ENCODE data around the gene PSMG2. TPM values are rescaled to one million over a fixed set of nuclear protein-coding genes. Genes with fewer than 3 reads are reported as not detected.

Gene PSMG2
- total RNA-seq, 2 experiments from 2014 or later, result 99.2 to 107 TPM

GRCh38 chr18:12726774-12727550 is 24.1 kb downstream of the PSMG2 start:
- Mint-ChIP-seq H3K4me1 (ENCODE audit: low read depth) (peaks cover 4% of the 10 kb centered on the region), H3K36me3 (ENCODE audit: low read depth) (peaks cover 11% of the 10 kb centered on the region), H3K27ac (no peak overlapping the region), H3K9me3 (no peaks in the 10 kb centered on the region), H3K4me3 (no peak overlapping the region), H3K27me3 (ENCODE audit: low read depth) (no peaks in the 10 kb centered on the region)
- intact Hi-C loops (cut with micrococcal nuclease), result loop anchor here (1.0 kb wide), 3 partner anchors 166 to 432 kb away; no protein-coding TSS in a partner anchor
- CTCF ChIA-PET, result interaction anchor here (0.7 to 11.4 kb wide), 24 partner anchors 8 to 334 kb away, joined by 3 to 116 read pairs (median 4); no protein-coding TSS in a partner anchor
- DNase-seq, result peak; percentile 72

- intact Hi-C loops (cut with micrococcal nuclease), result no loop called here
- DNase-seq, result no peak
- Mint-ChIP-seq H3K36me3 (ENCODE audit: low read depth) (no peaks in the 10 kb centered on the region), H3K27me3 (ENCODE audit: low read depth) (no peaks in the 10 kb centered on the region), H3K9me3 (no peaks in the 10 kb centered on the region), H3K27ac (no peak overlapping the region), H3K4me3 (no peak overlapping the region), H3K4me1 (ENCODE audit: low read depth) (no peaks in the 10 kb centered on the region)
- CTCF ChIA-PET, result interaction anchor here (0.9 to 3.5 kb wide), 3 partner anchors 10 to 197 kb away, joined by 3 to 13 read pairs (median 4); no protein-coding TSS in a partner anchor
These were observed 34.5 kb downstream of the PSMG2 start for GRCh38 chr18:12737243-12737902.

DNA sequence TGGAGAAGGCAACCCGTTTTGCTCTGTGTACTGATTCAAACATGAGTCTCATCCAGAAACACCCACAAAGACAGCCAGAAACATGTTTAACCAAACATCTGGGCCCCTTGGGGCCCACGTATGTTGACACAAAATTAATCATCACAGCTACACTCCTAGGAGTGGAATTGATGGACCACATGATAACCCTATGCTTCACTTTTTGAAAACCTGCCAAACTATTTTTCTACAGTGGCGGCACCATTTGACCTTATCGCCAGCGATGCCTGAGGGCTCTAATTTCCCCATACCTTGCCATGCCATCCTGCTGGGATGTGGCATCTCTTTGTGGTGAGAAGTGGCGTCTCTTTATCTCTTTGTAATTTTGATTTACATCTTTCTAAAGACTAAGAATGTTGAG is 38.5 kb downstream of the PSMG2 start:
- no peak for DNase-seq
- H3K4me3 Mint-ChIP-seq, result no peak overlapping the region

GRCh38 chr18:12742453-12742852 is 39.6 kb downstream of the PSMG2 start:
- Mint-ChIP-seq H3K27ac (no peak overlapping the region), H3K4me3 (no peak overlapping the region), H3K27me3 (ENCODE audit: low read depth) (no peaks in the 10 kb centered on the region), H3K4me1 (ENCODE audit: low read depth) (no peaks in the 10 kb centered on the region), H3K36me3 (ENCODE audit: low read depth) (no peaks in the 10 kb centered on the region), H3K9me3 (no peaks in the 10 kb centered on the region)
- intact Hi-C loops (cut with micrococcal nuclease), result no loop called here
- no peak for DNase-seq
- CTCF ChIA-PET, result interaction anchor here (0.8 to 1.2 kb wide), 4 partner anchors 16 to 192 kb away, joined by 3 to 4 read pairs (median 3); no protein-coding TSS in a partner anchor

More for the DNA sequence above, 38.5 kb downstream of the PSMG2 start:
- intact Hi-C loops (cut with micrococcal nuclease), result no loop called here
- H3K4me1 Mint-ChIP-seq (ENCODE audit: low read depth), result no peaks in the 10 kb centered on the region
- H3K27ac Mint-ChIP-seq, result no peak overlapping the region
- CTCF ChIA-PET, result interaction anchor here (1.6 kb wide), 1 partner anchor 194 kb away, joined by 8 read pairs; no protein-coding TSS in a partner anchor
- H3K9me3 Mint-ChIP-seq, result no peaks in the 10 kb centered on the region
- H3K36me3 Mint-ChIP-seq (ENCODE audit: low read depth), result no peaks in the 10 kb centered on the region
- H3K27me3 Mint-ChIP-seq (ENCODE audit: low read depth), result no peaks in the 10 kb centered on the region

DNA sequence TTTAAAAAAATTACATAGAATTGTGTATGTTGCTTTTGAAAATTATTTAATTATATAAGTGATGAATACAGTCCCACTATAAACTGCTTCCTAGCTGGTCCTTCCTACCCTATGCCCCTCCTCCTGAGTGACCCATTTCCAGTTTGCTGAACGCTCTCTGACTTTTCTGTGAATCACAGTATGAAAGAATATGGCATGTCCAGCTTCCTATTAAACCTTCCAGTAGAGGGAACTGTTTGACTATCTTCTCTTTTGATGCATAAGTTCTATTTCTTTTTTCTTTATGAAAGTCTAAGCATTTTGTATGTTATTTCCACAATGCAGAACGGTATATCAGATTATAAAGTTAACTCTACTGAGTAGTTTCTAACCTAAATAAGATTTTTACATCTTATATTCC is 41.3 kb downstream of the PSMG2 start:
- Mint-ChIP-seq H3K4me1 (ENCODE audit: low read depth) (no peaks in the 10 kb centered on the region), H3K9me3 (no peaks in the 10 kb centered on the region), H3K27ac (no peak overlapping the region), H3K4me3 (no peak overlapping the region), H3K36me3 (ENCODE audit: low read depth) (no peaks in the 10 kb centered on the region), H3K27me3 (ENCODE audit: low read depth) (no peaks in the 10 kb centered on the region)
- CTCF ChIA-PET, result interaction anchor here (0.5 to 4.1 kb wide), 15 partner anchors 9 to 416 kb away, joined by 3 to 41 read pairs (median 4); no protein-coding TSS in a partner anchor
- intact Hi-C loops (cut with micrococcal nuclease), result loop anchor here (1.0 kb wide), 3 partner anchors 150 to 415 kb away; no protein-coding TSS in a partner anchor
- no peak for DNase-seq

DNA sequence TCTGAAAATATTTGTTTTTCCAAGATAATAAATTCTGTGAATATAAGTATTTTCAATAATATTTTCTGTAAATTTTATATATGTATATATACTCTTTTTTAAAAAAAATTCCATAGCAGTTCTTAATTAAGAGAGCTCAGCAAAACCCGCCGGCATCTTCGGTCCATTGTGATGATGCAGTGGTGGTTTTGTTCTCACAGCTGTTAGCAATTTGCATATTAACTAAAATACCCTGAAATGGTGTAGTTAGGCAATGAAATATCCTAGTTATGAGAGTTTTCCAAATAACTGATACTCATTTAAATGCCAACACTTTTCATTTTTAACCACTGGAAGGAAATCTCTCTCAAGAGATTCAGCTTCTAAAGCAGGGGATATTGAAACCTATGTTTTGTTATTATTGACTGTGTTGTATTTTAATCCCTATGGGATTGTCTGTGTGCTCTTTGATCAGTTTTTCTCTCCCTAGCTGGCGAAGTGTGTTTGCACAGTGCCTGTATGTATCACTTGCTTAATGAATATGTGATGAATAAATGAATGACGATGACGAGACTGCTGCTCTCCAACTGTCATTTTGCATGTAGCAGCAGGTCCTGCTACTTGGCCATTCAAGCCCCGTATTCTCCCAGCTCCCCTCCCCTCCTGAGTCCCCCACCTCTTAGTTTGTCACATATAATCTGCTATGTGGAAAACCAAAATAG is 42.4 kb downstream of the PSMG2 start:
- H3K4me1 Mint-ChIP-seq (ENCODE audit: low read depth), result peaks cover 6% of the 10 kb centered on the region
- H3K36me3 Mint-ChIP-seq (ENCODE audit: low read depth), result no peaks in the 10 kb centered on the region
- DNase-seq, result no peak
- CTCF ChIA-PET, result interaction anchor here (0.5 to 4.1 kb wide), 11 partner anchors 19 to 414 kb away, joined by 3 to 41 read pairs (median 4); no protein-coding TSS in a partner anchor
- no peak overlapping the region for H3K4me3 Mint-ChIP-seq
- H3K27ac Mint-ChIP-seq, result no peak overlapping the region
- intact Hi-C loops (cut with micrococcal nuclease), result no loop called here
- H3K27me3 Mint-ChIP-seq (ENCODE audit: low read depth), result peaks cover 3% of the 10 kb centered on the region
- H3K9me3 Mint-ChIP-seq, result no peaks in the 10 kb centered on the region

DNA sequence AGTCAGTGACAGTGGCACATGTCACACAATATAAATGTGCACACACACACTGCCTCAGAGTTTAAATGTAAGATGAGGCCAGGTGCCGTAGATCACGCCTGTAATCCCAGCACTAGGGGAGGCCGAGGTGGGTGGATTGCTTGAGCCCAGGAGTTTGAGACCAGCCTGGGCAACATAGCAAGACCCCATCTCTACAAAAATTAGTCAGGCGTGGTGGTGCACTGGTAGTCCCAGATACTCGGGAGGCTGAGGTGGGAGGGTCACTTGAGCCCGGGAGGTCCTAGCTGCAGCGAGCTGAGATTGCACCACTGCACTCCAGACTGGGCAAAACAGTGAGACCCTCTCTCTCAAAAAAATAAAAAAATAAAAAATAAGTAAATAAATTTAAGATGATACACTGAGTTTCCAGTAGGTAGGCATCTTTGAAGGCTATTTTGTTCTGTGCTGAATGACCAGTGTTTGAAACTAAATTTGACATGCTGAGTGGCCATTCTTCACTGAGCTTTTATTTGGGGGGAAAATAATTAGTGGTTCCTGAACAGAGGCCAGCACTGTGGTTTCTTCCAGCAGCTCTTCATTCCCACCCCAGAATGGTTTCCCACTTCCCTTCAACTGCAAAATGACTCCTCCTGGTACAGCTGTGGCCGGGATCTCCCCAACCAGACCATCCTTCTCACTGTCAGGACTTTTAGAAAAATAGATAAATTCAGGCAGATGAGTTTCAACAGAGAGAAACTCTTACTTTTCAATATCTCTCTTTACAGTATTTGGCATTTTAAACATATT is 44.9 kb downstream of the PSMG2 start:
- Mint-ChIP-seq H3K4me3 (no peak overlapping the region), H3K4me1 (ENCODE audit: low read depth) (peaks cover 11% of the 10 kb centered on the region), H3K27ac (peak overlapping the region; percentile 8), H3K36me3 (ENCODE audit: low read depth) (no peaks in the 10 kb centered on the region), H3K9me3 (no peaks in the 10 kb centered on the region), H3K27me3 (ENCODE audit: low read depth) (peaks cover 3% of the 10 kb centered on the region)
- CTCF ChIA-PET, result interaction anchor here (0.9 to 3.6 kb wide), 4 partner anchors 11 to 187 kb away, joined by 3 to 14 read pairs (median 4); no protein-coding TSS in a partner anchor
- no peak for DNase-seq
- intact Hi-C loops (cut with micrococcal nuclease), result no loop called here

- Mint-ChIP-seq H3K27me3 (ENCODE audit: low read depth) (peaks cover 3% of the 10 kb centered on the region), H3K4me1 (ENCODE audit: low read depth) (peaks cover 11% of the 10 kb centered on the region), H3K27ac (no peak overlapping the region), H3K36me3 (ENCODE audit: low read depth) (no peaks in the 10 kb centered on the region), H3K9me3 (no peaks in the 10 kb centered on the region), H3K4me3 (no peak overlapping the region)
- no peak for DNase-seq
- CTCF ChIA-PET, result interaction anchor here (0.6 to 3.6 kb wide), 4 partner anchors 15 to 186 kb away, joined by 3 to 14 read pairs (median 4); no protein-coding TSS in a partner anchor
- intact Hi-C loops (cut with micrococcal nuclease), result no loop called here
These were observed 45.8 kb downstream of the PSMG2 start for GRCh38 chr18:12748671-12749070.

DNA sequence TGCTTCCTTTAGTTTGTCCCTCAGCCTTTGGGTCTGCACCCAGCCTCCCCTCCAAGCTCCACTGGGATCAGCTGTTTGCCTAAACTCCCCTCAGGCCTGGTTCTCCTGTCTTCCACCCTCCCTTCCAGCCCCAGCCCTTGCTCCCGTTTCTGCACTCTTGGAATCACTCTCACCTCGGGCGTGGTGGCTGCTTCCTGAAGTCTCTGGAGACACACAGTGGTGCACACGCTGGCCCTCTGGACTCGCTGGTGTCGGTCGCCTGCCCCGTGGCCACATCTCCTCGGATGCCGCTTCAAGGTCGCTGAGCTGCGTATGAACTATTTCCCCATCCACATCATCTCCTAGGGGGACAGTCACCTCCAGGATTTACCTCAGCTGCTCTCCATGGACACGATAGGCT is 46.3 kb downstream of the PSMG2 start:
- no peak for DNase-seq
- Mint-ChIP-seq H3K27ac (no peak overlapping the region), H3K4me3 (no peak overlapping the region), H3K4me1 (ENCODE audit: low read depth) (peaks cover 11% of the 10 kb centered on the region), H3K27me3 (ENCODE audit: low read depth) (peaks cover 3% of the 10 kb centered on the region), H3K36me3 (ENCODE audit: low read depth) (no peaks in the 10 kb centered on the region), H3K9me3 (no peaks in the 10 kb centered on the region)
- intact Hi-C loops (cut with micrococcal nuclease), result no loop called here
- CTCF ChIA-PET, result interaction anchor here (0.9 to 3.6 kb wide), 2 partner anchors 26 to 185 kb away, joined by 3 to 14 read pairs; no protein-coding TSS in a partner anchor

DNA sequence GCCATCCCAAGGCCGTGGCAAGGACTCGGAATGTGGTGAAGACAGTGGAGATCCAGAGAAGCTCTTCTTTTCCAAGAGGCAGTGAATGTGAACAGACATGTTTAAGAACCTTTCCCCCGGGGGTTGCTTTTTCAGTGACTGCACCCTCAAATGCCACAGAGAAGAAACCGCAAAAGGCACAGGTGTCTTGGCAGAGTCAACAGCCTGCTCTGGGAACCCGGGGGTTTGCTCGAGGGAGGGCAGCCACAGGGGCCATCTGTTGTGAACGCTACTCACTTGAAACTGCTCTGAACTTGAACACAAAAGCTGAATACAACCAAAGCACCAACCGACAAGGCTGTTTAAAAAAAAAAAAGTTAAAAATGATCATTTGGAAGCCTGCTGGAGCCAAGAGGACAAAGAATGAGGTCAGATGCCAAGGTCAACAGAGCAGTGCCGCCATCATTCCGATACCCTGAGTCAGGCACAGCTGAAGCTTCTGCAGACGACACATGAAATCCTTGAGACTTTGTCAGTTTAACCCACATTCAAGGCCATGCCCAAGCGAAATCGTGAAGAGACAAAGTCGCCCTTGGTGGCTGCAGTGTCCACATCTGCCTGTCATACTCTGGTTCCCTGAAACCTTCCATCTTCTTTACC is 47.4 kb downstream of the PSMG2 start:
- CTCF ChIA-PET, result interaction anchor here (0.6 to 3.6 kb wide), 5 partner anchors 12 to 382 kb away, joined by 3 to 14 read pairs (median 3); no protein-coding TSS in a partner anchor
- H3K36me3 Mint-ChIP-seq (ENCODE audit: low read depth), result no peaks in the 10 kb centered on the region
- peak overlapping the region; percentile 41 for H3K27ac Mint-ChIP-seq
- H3K27me3 Mint-ChIP-seq (ENCODE audit: low read depth), result peaks cover 3% of the 10 kb centered on the region
- peaks cover 11% of the 10 kb centered on the region for H3K4me1 Mint-ChIP-seq (ENCODE audit: low read depth)
- intact Hi-C loops (cut with micrococcal nuclease), result loop anchor here (5.0 kb wide), 1 partner anchor 87 kb away; no protein-coding TSS in a partner anchor
- H3K9me3 Mint-ChIP-seq, result no peaks in the 10 kb centered on the region
- H3K4me3 Mint-ChIP-seq, result peak overlapping the region; percentile 41
- DNase-seq, result peak; percentile 67
